K562 (cell line): ENCODE data around the gene TBC1D25. TPM values are rescaled to one million over a fixed set of nuclear protein-coding genes. Genes with fewer than 3 reads are reported as not detected.
A peak's percentile ranks its signal among the peaks of the same experiment; 100 is the strongest.

Source experiments
- ELF4 ChIP-seq: fragments of 450-650 bp; formaldehyde crosslinking; IDR thresholded peaks from 2 replicates; pipeline ENCODE4 v1.4.0; 2022; ENCODE audit warnings: missing genetic modification characterization
- MAFK ChIP-seq: IDR thresholded peaks from 2 replicates; pipeline ENCODE4 v1.6.1; 2011; ENCODE audit warnings: low read length, improper control_type of control experiment
- MBD2 ChIP-seq: sonication (generic); IDR thresholded peaks from 2 replicates; pipeline ENCODE4 v1.6.1; 2016; ENCODE audit warnings: low read depth, borderline replicate concordance
- SIN3B ChIP-seq: fragments of 450-650 bp; IDR thresholded peaks from 2 replicates; pipeline ENCODE4 v1.6.1; 2017; ENCODE audit warnings: low read depth, mild to moderate bottlenecking, moderate library complexity
- SMAD4 ChIP-seq: fragments of 250-450 bp; sonication (Bioruptor Pico); conservative IDR thresholded peaks from 2 replicates; pipeline ENCODE4 v1.8.0; 2021; ENCODE audit warnings: inconsistent platforms, mild to moderate bottlenecking, moderate library complexity
- USF2 ChIP-seq: sonication (generic); formaldehyde crosslinking; IDR thresholded peaks from 2 replicates; pipeline ENCODE4 v1.5.0; 2020; ENCODE audit warnings: missing genetic modification reagents
- ZBTB11 ChIP-seq, 3 experiments: fragments of 200-800 bp in 1 of 3; fragments of 250-450 bp in 1 of 3; fragments of 450-650 bp in 1 of 3; sonication (Bioruptor Pico) in 1 of 3; sonication (Bioruptor generic) in 1 of 3; formaldehyde crosslinking in 1 of 3; IDR thresholded peaks; 2 replicates each; pipeline versions ENCODE4 v1.6.1 to v1.8.0; 2016 to 2022; ENCODE audit warnings: mild to moderate bottlenecking in 2 of 3, missing genetic modification characterization in 2 of 3, missing compliant biosample characterization in 1 of 3, moderate library complexity in 1 of 3
- ZEB2 ChIP-seq: fragments of 450-650 bp; IDR thresholded peaks from 2 replicates; pipeline ENCODE4 v1.6.1; 2016
- ZFP91 ChIP-seq: sonication (generic); formaldehyde crosslinking; IDR thresholded peaks from 2 replicates; pipeline ENCODE4 v1.8.0; 2022; ENCODE audit warnings: mild to moderate bottlenecking, missing genetic modification reagents
- ZMIZ1 ChIP-seq, 2 experiments: fragments of 150-350 bp in 1 of 2; IDR thresholded peaks; 2 replicates each; pipeline ENCODE4 v1.6.1; 2012 to 2016; ENCODE audit warnings: low read depth in 2 of 2, low read length in 2 of 2, mild to moderate bottlenecking in 1 of 2, moderate library complexity in 1 of 2
- ZNF76 ChIP-seq: fragments of 250-450 bp; sonication (Bioruptor Pico); IDR thresholded peaks from 2 replicates; pipeline ENCODE4 v1.4.0; 2020; ENCODE audit warnings: mild to moderate bottlenecking, moderate library complexity, borderline replicate concordance
- polyA plus RNA-seq, 8 experiments: library from polyadenylated mRNA; depleted of rRNA in 4 of 8; stranded (reverse) in 5 of 8; unstranded in 3 of 8; fragments of >200 nt; fragmentation: Nextera tagmentation in 2 of 8; fragmentation: Illumina TruSeq in 1 of 8; extraction: Ambion mirVana in 2 of 8; extraction: Trizol in 1 of 8; gene quantifications; 2 replicates each; pipeline versions ENCODE4 v1.2.1 to v1.2.3, GENCODE V29; 2011 to 2014; ENCODE audit warnings: inconsistent platforms in 1 of 8, missing spikeins in 1 of 8
- total RNA-seq, 7 experiments: library from RNA; depleted of rRNA in 6 of 7; stranded (reverse); fragments of >200 nt in 6 of 7; fragmentation: Illumina TruSeq in 2 of 7; extraction: Trizol in 2 of 7; gene quantifications; 2 replicates each; pipeline versions ENCODE4 v1.2.1 to v1.2.3, GENCODE V29; 2011 to 2021; ENCODE audit warnings: low replicate concordance in 1 of 7

TBC1D25 gene
- total and polyA plus RNA-seq, 9 of the 15 experiments (the other 6 are each of a cell fraction or from before 2014, with no cell fraction given): 0.62 to 10.6 (median 3.9) TPM

GRCh38 chrX:48539345-48540027 is at the start of gene TBC1D25 (continued):
- TF ChIP-seq MBD2 (no peak), MAFK (no peak), ZNF76 (CRISPR knock-in tag) (no peak), ZMIZ1 (IDR thresholded peaks at IDR 0.05; ENCODE audit: low read depth in 2 of 2, low read length in 2 of 2) (no peak), USF2 (CRISPR knock-in tag) (peak; percentile 35; the same call in 1 of the 2 replicates), ZFP91 (CRISPR knock-in tag) (no peak), SMAD4 (CRISPR knock-in tag) (peak; percentile 56), ELF4 (CRISPR knock-in tag) (no peak), ZBTB11 (CRISPR knock-in tag; IDR thresholded peaks at IDR 0.05) (0 out of 6 replicates have a peak, but pooled peaks of 1 of the 3 experiments have one; percentile 44), ZEB2 (0 out of 2 replicates have a peak, but pooled peaks have one; percentile 74), SIN3B (no peak)
